Measurements from ENCODE around the gene ITPR1. TPM values are rescaled to one million over a fixed set of nuclear protein-coding genes. Genes with fewer than 3 reads are reported as not detected.

ITPR1 gene
- total and polyA plus RNA-seq, 2 experiments from 2014 or later: 6.8 to 21.0 TPM

DNA sequence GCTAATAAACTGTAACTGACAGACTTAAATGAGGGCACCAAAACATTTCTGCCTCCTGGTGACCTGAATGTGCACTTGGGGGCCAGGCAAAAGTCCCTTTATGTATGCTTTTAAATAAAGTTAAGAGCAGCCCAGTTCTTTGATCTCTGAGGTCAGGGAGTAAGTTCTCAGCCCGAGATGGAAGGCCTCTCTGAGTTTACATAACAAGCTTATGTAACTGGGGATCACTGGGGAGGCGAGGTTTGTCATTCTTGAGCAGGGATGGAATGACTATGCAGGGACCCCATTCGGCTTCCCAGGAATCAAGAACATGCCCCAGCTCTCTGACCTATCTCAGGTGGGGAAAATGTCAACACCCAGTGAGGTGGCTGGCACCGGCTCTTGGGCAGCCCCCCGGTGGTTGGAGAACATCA is 287.4 kb downstream of the ITPR1 start (continued):
- TF ChIP-seq, protein P1, sequence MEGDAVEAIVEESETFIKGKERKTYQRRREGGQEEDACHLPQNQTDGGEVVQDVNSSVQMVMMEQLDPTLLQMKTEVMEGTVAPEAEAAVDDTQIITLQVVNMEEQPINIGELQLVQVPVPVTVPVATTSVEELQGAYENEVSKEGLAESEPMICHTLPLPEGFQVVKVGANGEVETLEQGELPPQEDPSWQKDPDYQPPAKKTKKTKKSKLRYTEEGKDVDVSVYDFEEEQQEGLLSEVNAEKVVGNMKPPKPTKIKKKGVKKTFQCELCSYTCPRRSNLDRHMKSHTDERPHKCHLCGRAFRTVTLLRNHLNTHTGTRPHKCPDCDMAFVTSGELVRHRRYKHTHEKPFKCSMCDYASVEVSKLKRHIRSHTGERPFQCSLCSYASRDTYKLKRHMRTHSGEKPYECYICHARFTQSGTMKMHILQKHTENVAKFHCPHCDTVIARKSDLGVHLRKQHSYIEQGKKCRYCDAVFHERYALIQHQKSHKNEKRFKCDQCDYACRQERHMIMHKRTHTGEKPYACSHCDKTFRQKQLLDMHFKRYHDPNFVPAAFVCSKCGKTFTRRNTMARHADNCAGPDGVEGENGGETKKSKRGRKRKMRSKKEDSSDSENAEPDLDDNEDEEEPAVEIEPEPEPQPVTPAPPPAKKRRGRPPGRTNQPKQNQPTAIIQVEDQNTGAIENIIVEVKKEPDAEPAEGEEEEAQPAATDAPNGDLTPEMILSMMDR (conservative IDR thresholded peaks at IDR 0.05; ENCODE audit: low read depth in 2 of 2): no peak
- TF ChIP-seq, protein P2, sequence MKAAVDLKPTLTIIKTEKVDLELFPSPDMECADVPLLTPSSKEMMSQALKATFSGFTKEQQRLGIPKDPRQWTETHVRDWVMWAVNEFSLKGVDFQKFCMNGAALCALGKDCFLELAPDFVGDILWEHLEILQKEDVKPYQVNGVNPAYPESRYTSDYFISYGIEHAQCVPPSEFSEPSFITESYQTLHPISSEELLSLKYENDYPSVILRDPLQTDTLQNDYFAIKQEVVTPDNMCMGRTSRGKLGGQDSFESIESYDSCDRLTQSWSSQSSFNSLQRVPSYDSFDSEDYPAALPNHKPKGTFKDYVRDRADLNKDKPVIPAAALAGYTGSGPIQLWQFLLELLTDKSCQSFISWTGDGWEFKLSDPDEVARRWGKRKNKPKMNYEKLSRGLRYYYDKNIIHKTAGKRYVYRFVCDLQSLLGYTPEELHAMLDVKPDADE (IDR thresholded peaks at IDR 0.05): no peak
- TF ChIP-seq STAT1 (IDR thresholded peaks at IDR 0.05; ENCODE audit: unreplicated experiment): no peak

DNA sequence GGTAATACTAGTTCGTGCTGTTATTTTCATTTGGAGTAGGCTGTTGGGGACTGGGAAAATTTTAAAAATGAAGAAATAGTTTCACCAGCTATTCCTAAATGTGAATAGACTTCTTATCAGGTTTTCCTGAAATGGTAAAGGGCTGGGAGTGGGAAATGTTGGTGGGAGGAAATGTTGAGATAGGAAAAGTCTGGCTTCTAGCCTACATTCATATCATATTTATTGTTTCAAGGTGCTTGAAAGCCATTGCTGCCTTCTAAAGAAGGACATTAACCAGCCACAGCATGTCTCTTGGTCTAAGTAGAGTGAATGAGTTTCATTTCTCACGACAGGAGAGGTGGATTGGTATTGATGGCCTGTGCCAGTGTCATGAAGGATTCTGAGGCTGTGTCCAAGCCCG is 288.9 kb downstream of the ITPR1 start:
- Mint-ChIP-seq H3K27ac (no peak overlapping the region), H3K36me3 (ENCODE audit: low read depth) (peaks cover 13% of the 10 kb centered on the region), H3K4me1 (peaks cover 10% of the 10 kb centered on the region), H3K27me3 (ENCODE audit: insufficient read depth, low read depth, poor library complexity) (no peaks in the 10 kb centered on the region), H3K9me3 (no peaks in the 10 kb centered on the region), H3K4me3 (no peak overlapping the region)
- Histone ChIP-seq H3K27me3 (ENCODE audit: insufficient read depth) (no peaks in the 10 kb centered on the region), H3K36me3 (ENCODE audit: insufficient read depth) (no peaks in the 10 kb centered on the region), H3K4me1 (ENCODE audit: insufficient read depth) (no peaks in the 10 kb centered on the region), H2AFZ (no peak overlapping the region), H3K4me2 (no peak overlapping the region), H4K20me1 (replicated peaks; ENCODE audit: insufficient read depth) (no peaks in the 10 kb centered on the region), H3K79me2 (replicated peaks; ENCODE audit: insufficient read depth) (no peaks in the 10 kb centered on the region), H3K27ac (ENCODE audit: low read depth) (no peak overlapping the region), H3F3A (replicated peaks; ENCODE audit: low read depth) (no peaks in the 10 kb centered on the region), H3K9me2 (ENCODE audit: insufficient read depth) (0 out of 2 replicates have a peak, but pooled peaks cover 6% of the 10 kb centered on the region), H3K4me3 (no peak overlapping the region)
- no peak for DNase-seq (ENCODE audit: low spot score)
- ATAC-seq: no peak
- TF ChIP-seq POLR2AphosphoS5 (IDR thresholded peaks at IDR 0.05; ENCODE audit: low read depth): no peak
- TF ChIP-seq ZNF331 (CRISPR knock-in tag; IDR thresholded peaks at IDR 0.05; ENCODE audit: low read depth): no peak
- TF ChIP-seq, protein P2 (IDR thresholded peaks at IDR 0.05): no peak
- TF ChIP-seq, protein P3, sequence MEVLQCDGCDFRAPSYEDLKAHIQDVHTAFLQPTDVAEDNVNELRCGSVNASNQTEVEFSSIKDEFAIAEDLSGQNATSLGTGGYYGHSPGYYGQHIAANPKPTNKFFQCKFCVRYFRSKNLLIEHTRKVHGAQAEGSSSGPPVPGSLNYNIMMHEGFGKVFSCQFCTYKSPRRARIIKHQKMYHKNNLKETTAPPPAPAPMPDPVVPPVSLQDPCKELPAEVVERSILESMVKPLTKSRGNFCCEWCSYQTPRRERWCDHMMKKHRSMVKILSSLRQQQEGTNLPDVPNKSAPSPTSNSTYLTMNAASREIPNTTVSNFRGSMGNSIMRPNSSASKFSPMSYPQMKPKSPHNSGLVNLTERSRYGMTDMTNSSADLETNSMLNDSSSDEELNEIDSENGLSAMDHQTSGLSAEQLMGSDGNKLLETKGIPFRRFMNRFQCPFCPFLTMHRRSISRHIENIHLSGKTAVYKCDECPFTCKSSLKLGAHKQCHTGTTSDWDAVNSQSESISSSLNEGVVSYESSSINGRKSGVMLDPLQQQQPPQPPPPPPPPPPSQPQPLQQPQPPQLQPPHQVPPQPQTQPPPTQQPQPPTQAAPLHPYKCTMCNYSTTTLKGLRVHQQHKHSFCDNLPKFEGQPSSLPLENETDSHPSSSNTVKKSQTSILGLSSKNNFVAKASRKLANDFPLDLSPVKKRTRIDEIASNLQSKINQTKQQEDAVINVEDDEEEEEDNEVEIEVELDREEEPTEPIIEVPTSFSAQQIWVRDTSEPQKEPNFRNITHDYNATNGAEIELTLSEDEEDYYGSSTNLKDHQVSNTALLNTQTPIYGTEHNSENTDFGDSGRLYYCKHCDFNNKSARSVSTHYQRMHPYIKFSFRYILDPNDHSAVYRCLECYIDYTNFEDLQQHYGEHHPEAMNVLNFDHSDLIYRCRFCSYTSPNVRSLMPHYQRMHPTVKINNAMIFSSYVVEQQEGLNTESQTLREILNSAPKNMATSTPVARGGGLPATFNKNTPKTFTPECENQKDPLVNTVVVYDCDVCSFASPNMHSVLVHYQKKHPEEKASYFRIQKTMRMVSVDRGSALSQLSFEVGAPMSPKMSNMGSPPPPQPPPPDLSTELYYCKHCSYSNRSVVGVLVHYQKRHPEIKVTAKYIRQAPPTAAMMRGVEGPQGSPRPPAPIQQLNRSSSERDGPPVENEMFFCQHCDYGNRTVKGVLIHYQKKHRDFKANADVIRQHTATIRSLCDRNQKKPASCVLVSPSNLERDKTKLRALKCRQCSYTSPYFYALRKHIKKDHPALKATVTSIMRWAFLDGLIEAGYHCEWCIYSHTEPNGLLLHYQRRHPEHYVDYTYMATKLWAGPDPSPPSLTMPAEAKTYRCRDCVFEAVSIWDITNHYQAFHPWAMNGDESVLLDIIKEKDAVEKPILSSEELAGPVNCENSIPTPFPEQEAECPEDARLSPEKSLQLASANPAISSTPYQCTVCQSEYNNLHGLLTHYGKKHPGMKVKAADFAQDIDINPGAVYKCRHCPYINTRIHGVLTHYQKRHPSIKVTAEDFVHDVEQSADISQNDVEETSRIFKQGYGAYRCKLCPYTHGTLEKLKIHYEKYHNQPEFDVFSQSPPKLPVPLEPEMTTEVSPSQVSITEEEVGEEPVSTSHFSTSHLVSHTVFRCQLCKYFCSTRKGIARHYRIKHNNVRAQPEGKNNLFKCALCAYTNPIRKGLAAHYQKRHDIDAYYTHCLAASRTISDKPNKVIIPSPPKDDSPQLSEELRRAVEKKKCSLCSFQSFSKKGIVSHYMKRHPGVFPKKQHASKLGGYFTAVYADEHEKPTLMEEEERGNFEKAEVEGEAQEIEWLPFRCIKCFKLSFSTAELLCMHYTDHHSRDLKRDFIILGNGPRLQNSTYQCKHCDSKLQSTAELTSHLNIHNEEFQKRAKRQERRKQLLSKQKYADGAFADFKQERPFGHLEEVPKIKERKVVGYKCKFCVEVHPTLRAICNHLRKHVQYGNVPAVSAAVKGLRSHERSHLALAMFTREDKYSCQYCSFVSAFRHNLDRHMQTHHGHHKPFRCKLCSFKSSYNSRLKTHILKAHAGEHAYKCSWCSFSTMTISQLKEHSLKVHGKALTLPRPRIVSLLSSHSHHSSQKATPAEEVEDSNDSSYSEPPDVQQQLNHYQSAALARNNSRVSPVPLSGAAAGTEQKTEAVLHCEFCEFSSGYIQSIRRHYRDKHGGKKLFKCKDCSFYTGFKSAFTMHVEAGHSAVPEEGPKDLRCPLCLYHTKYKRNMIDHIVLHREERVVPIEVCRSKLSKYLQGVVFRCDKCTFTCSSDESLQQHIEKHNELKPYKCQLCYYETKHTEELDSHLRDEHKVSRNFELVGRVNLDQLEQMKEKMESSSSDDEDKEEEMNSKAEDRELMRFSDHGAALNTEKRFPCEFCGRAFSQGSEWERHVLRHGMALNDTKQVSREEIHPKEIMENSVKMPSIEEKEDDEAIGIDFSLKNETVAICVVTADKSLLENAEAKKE (CRISPR knock-in tag; IDR thresholded peaks at IDR 0.05): no peak
- TF ChIP-seq ZNF114 (CRISPR knock-in tag; IDR thresholded peaks at IDR 0.05): no peak
- TF ChIP-seq, protein P4, sequence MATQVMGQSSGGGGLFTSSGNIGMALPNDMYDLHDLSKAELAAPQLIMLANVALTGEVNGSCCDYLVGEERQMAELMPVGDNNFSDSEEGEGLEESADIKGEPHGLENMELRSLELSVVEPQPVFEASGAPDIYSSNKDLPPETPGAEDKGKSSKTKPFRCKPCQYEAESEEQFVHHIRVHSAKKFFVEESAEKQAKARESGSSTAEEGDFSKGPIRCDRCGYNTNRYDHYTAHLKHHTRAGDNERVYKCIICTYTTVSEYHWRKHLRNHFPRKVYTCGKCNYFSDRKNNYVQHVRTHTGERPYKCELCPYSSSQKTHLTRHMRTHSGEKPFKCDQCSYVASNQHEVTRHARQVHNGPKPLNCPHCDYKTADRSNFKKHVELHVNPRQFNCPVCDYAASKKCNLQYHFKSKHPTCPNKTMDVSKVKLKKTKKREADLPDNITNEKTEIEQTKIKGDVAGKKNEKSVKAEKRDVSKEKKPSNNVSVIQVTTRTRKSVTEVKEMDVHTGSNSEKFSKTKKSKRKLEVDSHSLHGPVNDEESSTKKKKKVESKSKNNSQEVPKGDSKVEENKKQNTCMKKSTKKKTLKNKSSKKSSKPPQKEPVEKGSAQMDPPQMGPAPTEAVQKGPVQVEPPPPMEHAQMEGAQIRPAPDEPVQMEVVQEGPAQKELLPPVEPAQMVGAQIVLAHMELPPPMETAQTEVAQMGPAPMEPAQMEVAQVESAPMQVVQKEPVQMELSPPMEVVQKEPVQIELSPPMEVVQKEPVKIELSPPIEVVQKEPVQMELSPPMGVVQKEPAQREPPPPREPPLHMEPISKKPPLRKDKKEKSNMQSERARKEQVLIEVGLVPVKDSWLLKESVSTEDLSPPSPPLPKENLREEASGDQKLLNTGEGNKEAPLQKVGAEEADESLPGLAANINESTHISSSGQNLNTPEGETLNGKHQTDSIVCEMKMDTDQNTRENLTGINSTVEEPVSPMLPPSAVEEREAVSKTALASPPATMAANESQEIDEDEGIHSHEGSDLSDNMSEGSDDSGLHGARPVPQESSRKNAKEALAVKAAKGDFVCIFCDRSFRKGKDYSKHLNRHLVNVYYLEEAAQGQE (IDR thresholded peaks at IDR 0.05; ENCODE audit: unreplicated experiment): no peak
- no peak for TF ChIP-seq CREB1 (CRISPR knock-in tag; IDR thresholded peaks at IDR 0.05; ENCODE audit: low read depth)
- TF ChIP-seq EZH2 (IDR thresholded peaks at IDR 0.05; ENCODE audit: low read depth, unreplicated experiment): no peak
- TF ChIP-seq STAT1 (IDR thresholded peaks at IDR 0.05; ENCODE audit: unreplicated experiment): no peak

All from GM23338 (cell line).